AG09319 (cell line): Measurements from ENCODE around the gene PDXP.

Source experiments
- DNase-seq: peaks from one replicate; pipeline ENCODE4 v3.0.0-alpha.2; 2010; ENCODE audit warnings: low read depth; ENCODE audit errors: extremely low read depth
- TF ChIP-seq, protein P1 (sequence below): IDR thresholded peaks from 2 replicates; pipeline ENCODE4 v1.5.1; 2011; ENCODE audit warnings: low read depth, mild to moderate bottlenecking, inconsistent platforms, low read length, moderate library complexity

The PDXP gene

GRCh38 chr22:37660709-37661045 lies 2.2 kb downstream of the PDXP start:
- TF ChIP-seq, protein P1, sequence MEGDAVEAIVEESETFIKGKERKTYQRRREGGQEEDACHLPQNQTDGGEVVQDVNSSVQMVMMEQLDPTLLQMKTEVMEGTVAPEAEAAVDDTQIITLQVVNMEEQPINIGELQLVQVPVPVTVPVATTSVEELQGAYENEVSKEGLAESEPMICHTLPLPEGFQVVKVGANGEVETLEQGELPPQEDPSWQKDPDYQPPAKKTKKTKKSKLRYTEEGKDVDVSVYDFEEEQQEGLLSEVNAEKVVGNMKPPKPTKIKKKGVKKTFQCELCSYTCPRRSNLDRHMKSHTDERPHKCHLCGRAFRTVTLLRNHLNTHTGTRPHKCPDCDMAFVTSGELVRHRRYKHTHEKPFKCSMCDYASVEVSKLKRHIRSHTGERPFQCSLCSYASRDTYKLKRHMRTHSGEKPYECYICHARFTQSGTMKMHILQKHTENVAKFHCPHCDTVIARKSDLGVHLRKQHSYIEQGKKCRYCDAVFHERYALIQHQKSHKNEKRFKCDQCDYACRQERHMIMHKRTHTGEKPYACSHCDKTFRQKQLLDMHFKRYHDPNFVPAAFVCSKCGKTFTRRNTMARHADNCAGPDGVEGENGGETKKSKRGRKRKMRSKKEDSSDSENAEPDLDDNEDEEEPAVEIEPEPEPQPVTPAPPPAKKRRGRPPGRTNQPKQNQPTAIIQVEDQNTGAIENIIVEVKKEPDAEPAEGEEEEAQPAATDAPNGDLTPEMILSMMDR = no peak
- DNase-seq = no peak

- DNase-seq = no peak
- TF ChIP-seq, protein P1 = peak; percentile 68
Measured at GRCh38 chr22:37661160-37661924, 2.8 kb downstream of the PDXP start.

GRCh38 chr22:37662039-37662438 lies 3.5 kb downstream of the PDXP start:
- TF ChIP-seq, protein P1 = no peak
- no peak for DNase-seq

GRCh38 chr22:37663521-37664140 lies 5.1 kb downstream of the PDXP start:
- no peak for DNase-seq
- TF ChIP-seq, protein P1 = no peak

GRCh38 chr22:37664249-37665101 lies 6.0 kb downstream of the PDXP start:
- no peak for DNase-seq
- TF ChIP-seq, protein P1 = no peak

- no peak for DNase-seq
- TF ChIP-seq, protein P1 = no peak
Measured at GRCh38 chr22:37665487-37665886, 7.0 kb downstream of the PDXP start.

GRCh38 chr22:37669586-37669985 lies 11.1 kb downstream of the PDXP start:
- TF ChIP-seq, protein P1 = no peak
- peak; percentile 87 for DNase-seq
